UCSD-AML1 (cell line): ENCODE measurements around the gene TLR1.
"Not testable (repeated sequence)": the region's sequence is repeated elsewhere in the genome, so short reads cannot be mapped to it uniquely, and the experiment has no call there.

Experiments used
- DNase-seq: peaks from one replicate; lab custom pipeline; 2025; ENCODE audit not compliant: unreplicated experiment; lab: John Stamatoyannopoulos, UW

TLR1 gene

DNA sequence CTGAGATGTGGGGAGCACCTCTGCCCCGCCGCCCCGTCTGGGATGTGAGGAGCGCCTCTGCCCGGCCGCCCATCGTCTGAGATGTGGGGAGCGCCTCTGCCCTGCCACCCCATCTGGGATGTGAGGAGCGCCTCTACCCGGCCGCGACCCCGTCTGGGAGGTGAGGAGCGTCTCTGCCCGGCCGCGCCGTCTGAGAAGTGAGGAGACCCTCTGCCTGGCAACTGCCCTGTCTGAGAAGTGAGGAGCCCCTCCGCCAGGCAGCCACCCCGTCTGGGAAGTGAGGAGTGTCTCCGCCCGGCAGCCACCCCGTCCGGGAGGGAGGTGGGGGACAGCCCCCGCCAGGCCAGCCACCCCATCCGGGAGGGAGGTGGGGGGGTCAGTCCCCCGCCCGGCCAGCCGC, 2.9 kb upstream of the TLR1 start:
- not testable (repeated sequence) for DNase-seq

DNA sequence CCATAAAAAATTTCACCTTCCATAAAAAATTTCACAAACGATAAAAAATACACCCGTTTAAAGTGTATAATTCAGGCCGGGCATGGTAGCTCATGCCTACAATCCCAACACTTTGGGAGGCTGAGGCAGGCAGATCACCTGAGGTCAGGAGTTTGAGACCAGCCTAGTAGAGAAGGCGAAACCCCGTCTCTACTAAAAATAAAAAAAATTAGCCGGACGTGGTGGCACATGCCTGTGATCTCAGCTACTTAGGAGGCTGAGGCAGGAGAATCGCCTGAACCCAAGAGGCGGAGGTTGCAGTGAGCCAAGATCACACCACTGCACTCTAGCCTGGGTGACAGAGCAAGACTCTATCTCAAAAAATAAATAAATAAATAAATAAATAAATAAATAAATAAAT, 1.7 kb upstream of the TLR1 start:
- not testable (repeated sequence) for DNase-seq

DNA sequence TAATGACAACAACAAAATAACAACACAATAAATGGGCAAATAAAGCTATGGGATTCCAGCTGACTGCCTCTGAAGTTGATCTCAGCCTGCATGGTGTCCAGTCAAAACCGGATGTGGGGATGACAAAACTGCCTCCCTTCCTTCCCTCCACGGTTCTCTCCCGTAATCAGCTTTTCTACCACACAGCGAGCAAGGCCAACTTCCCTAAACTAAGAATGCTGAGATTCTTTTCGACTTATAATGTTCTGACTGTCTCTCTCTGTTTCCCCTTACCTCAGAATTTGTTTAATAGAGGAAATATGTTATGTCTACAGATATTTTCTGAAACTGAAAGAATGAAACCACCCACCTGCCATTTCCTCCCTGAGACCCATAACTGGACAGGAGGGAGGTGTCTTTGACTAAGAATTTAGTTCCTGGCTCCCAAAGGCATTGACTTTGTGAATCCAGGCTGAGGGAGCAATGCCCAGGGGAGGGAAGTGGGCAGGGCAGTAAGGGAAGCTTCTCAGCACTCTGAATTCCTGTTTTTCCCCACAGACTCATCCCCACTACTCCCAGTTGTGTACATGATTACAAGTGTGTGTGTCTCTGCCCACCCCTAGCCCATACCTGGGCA, 1.0 kb upstream of the TLR1 start:
- DNase-seq: peak; percentile 51

DNA sequence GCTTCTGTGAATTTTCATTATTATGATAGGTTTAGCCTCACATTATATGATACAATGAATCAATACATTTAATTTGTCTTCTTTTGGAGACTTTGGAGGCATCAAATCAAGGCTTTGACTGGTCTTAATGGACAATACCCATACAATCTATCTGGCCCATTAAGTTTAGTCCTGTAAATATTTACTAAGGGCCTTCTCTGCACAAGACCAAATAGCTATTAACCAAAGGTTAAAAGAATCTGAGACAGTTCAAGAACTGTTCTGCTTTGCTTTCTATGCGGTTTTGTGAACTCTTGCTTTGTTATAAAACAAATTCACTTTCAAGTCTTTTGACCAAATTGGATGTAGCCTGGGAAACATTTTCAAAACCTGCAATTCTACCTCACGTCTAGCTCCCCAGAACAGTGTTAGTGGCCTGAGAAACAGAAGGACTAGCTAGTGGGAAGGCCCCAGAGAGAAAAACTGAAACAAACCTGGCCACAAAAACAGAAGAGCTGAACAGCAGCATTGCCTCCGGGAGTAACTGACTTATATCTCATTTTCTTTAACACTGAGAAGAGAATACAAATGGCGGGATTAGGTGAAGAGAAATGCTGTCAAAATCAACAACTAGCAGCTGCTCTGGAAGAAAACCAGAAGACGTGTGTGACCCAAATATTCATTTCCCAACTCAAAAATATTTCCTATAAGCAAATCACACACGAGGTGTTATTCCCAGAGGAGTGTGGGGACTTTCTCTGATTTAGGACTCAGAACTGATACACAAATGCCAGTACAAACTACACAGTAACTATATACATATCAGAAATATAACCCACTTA, 548 bp downstream of the TLR1 start:
- DNase-seq: no peak

DNA sequence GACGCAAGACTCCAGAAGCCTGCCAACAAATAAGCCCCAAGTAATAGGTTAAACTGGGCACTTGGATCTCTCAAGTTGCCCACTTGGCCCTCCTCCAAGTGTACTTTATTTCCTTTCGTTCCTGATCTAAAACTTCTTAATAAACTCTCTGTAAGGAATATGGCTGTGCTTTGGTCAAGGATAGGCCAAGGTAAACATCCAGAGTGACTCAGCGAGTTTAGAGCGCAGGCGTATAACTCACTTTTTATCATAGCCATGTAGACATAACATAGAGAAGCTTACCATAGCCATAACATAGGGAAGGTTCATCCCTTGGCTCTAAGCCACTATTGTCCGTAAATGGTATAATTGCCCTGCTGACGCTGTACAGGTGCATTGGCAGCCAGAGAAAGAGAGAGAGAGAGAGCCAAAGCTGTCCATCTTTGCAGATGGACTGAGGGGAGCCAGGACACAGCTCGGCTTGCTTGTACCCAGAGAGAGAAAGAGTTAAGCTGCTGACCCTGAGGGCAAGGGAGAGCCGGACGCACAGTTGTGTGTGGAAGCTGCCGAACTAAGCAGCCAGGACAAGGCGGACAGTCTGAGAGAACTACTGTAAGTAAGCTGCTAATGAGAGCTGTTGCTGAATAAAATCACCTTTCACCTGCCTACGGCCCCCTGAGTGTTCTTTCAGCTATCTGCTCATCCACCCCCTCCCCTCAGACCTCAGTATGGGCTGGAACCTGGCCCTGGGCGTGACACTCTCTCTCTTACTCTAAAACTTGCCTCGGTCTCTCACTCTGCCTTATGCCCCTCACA, 1.8 kb downstream of the TLR1 start:
- no peak for DNase-seq

DNA sequence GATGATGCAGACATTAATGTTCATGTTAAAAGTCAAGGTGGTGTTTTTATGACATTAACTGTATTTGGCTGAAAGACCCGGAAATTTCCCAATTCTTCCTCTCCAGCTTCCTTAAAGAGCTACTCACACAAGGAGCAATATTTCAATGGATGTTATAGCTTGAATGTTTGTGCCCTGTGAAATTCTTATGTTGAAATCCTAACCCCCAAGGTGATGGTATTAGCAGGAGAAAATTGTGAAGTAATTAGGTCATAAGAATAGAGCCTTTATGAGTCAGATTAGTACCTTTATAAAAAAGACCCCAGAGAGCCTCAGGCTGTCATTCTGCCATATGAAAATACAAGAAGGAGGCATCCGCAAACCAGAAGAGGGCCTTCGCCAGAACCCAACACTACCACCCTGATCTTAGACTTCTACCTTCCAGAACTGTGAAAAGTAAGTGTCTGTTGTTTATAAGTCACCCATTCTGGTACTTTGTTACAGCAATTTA, 3.6 kb downstream of the TLR1 start:
- no peak for DNase-seq

DNA sequence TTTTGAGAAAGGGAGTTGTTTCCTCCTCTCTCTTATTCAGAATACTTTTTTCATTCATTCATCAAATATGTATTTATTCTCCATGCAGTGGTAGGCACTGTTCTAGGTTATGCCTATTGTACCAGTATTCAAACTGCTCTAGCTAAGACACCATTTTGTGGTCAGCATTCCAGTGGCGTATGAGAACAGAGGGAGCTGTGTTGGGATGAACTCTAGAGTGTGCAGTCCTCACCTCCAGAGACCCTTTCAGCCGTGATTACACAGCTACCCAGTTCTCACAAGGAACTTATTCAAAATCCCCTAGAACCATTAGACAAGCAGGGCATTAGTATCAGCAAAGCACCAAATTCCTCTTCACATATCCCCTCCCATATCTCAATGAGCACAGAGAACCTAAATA, 4.2 kb downstream of the TLR1 start:
- no peak for DNase-seq

DNA sequence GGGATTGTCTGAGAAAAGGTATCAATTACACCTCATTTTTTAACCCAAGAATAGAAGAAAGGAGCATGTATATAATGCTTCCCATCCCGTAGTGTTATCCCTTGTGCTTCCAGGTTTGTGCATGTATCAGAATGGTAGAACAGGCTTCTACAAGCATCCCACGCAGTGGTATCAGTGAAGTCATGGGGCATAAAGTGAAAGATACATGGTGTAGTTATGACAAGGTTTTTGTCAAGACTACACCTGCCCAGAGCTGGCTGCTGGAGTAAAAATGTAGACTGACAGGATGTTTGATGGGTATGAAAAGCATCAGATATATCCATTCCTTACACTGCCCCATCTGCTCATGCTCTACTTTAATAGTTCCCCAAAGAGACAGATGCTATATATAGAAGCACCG, 9.5 kb downstream of the TLR1 start:
- no peak for DNase-seq

DNA sequence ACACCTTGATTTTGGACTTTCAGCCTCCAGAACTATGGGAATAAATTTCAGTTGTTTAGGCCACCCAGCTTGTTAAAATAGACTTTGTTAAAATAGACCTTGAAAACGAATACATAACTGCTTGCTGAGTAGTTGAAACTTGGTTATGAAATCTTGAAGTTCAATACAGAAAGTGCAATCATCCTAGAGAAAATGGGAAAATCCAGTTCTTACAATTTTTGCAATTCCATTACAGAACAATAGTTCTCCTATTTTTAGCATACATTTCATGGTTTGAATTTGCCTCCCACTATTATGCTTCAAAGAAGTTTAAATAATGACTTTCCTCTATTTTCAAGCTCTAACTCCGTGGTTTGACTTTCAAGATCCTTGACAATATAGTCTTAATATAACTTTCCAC, 10.5 kb downstream of the TLR1 start:
- no peak for DNase-seq

DNA sequence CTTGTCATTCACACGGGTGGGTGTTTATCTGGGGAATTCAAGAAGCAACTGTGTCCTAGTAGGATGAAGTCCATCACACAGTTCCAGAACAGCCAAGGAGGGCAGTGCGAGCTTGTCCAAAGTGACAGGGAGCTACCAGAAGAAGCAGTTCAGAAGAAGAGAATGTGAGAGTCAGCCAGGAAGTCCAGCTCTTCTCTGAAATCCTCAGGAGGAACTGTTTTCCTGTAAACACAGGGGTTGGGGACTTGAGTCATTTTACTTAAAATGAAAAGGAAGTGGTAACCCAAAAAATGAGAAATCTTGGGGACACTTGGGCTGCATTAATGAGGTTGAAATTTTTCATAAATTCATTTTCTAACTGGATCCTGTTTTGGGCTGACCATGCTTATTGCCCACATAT, 13.6 kb downstream of the TLR1 start:
- no peak for DNase-seq

DNA sequence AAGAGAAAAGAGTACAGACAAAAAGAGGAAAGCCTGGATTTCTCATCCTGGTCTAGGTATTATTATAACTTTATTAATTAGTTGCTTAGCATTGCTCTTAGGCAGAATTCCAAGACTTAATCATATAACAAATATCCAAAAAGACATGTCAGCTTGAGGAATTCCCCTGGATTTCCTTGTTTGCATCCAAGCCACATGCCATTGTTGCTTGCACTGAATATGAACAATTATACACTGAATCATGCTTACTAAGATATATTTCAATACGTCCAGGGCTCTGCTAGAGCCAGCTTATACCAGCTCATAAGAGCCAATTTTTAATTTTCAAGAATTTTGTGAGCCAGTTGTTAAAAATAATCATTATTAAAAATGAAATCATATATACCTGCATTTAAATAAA, 16.3 kb downstream of the TLR1 start:
- no peak for DNase-seq

DNA sequence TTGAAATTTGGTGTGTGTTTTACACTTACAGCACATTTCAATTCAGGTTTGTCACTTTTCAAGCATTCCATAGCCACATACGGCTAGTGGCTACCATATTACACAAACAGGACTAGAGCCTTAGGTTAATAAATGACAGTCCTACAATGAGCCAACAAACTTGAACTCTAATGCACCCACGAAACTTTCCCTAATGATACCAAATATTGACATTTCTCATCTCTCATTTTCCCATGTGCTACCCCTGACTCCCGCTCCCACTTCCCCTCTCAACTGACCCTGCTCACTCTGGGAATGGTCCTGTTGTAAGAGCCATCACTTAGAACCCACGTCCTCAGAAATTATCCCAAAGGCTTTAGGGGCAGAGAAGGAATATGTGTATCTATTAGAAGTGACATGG, 16.9 kb downstream of the TLR1 start:
- DNase-seq: no peak

DNA sequence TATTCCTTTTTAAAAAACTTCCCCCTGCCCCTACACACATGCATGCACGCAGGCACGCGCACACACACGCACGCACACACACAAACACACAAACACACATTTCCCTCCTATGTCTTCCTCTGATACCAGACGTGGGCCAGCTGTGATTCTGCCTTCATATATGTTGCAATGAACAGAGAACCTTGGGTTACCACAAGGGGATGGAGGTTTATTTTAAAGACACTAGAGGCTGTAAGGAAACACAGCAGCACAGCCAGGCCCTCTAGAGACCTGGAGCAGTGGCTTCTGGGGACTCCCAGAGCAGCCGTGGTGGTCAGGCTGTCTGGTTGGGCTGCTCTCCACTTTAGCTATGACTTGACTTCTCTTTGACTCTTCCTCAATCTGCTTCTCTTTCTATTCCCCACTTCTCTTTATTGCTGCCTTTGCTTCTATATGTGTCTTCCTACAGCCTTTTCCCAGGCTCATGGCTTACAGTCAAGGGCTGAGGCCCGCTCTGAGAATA, 18.6 kb downstream of the TLR1 start:
- DNase-seq: no peak

DNA sequence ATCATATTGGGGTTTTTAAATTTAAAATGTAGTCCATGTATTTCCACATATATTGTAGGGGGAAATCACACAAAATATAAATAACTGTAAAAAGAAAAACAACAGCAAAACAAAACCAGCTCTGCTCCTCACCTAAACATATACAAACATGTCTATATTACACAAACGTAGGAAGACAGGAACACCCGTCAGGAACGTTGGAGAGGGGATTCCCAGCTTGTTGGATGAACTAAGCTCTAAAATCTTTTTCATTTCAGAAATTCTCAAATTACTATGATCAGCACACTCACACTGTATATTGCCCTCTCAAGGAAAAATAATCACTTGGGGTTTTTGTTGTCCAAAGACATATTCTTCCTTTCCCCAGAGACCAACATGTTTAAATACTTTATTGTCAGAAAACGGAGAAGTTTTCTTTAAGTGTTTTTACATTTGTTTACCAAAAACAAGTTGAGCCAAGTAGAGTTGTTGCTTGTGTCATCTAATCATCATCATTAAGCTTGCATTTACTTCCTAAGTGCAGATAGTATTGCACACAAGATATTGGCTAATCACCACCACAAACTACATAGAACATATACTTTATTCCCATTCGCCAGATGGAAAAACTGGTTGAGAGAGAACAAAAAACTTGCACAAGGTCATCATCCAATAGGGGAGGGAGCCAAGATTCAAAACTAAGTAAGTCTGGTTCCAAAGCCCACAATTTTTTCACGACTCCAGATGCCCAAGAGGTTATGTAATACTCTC, 19.4 kb downstream of the TLR1 start:
- no peak for DNase-seq

DNA sequence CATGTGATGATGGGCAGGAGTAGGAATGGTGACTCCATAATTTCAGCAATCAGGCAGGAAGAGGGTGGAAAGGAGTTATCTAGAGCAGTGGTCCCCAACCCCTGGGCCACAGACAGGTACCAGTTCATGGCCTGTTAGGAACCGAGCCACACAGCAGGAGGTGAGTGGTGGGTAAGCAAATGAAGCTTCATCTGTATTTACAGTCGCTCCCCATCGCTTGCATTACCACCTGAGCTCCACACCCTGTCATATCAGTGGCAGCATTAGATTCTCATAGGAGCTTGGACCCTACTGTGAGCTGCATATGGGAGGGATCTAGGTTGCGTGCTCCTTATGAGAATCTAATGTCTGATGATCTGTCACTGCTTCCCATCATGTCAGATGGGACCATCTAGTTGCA, 20.4 kb downstream of the TLR1 start:
- DNase-seq: no peak

DNA sequence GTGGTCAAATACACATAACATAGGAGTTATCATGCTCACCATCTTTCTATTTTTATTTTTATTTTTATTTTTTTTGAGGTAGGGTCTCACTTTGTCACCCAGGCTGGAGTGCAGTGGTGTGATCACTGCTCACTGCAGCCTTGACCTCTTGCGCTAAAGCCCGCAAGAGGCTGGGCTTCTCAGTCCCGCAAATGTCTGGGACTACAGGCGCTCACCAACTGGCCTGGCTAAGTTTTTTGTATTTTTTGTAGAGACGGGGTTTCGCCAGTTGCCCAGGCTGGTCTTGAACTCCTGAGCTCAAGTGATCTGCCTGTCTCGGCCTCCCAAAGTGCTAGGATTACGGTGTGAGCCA, 21.5 kb downstream of the TLR1 start:
- DNase-seq: no peak

DNA sequence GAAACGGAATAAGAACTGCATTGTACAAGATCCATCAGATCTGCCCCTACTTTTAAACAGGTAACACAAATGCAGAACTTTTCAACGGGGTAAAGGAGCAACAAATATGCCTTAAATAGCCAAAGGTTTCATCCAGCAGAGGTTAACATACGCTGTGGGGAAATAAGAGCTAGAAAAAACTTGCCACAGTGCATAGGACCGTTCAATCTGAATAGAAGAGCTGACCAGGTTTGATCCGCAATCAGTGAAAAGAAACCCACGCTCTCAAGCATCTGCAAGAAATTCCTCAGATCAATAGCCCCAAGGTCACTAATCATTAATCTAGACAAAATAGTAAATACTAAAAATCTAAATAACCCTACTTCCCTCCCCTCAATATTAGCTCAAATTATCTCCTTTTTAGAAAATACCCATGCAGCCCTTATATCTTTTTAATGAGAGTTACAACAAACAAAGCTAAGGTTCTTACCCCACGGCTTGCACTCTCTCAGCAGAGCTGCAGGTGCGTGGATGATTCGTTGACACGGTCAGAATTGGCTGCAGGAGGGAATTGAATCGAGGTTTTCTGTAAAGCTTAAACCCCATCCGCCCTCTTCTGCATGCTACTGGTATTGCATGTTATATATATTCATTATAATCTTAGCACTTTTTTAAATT, 22.0 kb downstream of the TLR1 start, which contains the start of gene TLR10:
TLR10 (minus strand) TSS at position 539 of the 657 bp plus-strand sequence. CDS start 7,400 bp downstream, outside the sequence.
- no peak for DNase-seq

DNA sequence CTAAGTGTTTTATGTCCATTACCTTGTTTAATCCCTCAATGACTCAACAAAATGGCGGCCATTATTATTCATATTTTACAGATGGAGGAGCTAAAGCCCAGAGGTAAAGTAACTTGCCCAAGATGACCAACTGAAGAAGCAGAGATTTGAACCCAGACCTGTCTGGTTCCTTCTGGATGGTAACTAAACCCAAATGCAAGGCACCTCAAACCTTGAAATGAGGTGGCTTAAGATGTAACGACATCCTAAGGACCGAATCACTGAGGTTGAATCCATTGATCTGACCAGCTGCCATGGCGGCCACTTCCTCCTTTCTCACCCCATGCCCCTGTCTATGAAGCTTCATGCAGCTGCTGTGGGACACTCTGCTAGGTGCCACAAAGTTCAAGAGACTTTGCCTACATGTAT, 22.7 kb downstream of the TLR1 start:
- no peak for DNase-seq

DNA sequence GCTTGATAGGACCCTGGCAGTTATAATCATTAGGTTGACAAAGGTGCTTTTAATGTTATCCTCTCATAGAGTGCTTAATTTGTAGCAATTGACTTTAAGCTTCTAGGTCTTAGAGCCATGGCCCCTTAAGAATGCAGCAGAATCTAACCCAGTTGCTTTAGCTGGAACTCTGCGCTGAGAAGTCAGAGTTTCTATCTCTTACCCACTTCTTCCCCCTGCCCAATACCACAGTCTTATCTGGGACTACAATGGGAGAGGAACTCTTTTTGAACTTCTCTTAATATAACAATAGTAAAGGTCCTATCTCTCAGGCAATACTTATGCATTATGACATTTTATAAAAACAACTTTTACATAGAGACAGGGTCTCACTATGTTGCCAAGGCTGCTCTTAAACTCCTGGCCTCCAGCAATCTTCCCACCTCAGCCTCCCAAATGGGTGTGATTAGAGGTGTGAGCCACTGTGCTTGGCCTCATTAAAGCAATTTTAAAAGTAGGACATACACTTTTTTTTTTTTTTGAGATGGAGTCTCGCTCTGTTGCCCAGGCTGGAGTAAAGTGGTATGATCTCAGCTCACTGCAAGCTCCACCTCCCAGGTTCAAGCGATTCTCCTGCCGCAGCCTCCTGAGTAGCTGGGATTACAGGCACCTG, 23.6 kb downstream of the TLR1 start:
- no peak for DNase-seq

DNA sequence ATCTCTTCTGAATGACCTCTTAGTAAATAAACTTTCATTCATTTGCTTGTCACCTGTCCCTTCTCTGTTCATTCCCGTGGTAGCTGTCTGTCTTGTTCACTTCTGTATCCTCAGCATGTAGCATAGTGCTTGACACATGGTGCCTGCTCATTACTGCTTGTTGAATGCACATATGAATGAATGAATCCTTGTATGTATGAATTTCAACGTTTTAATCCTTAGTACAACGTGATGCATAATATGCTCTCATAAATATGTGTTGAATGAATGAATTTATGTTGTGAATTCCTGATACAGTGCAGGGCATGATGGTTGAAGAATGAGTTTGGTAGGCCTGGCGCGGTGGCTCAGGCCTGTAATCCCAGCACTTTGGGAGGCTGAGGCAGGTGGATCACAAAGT, 24.8 kb downstream of the TLR1 start:
- DNase-seq: no peak
